Retinal pigment epithelial cell (primary cell): ENCODE results near the gene CDK16.

Source experiments
- DNase-seq: peaks from one replicate; pipeline ENCODE4 v3.0.0-alpha.2; 2010; ENCODE audit warnings: low read depth
- H3K4me3 ChIP-seq: 2 replicates; pipeline ENCODE4 v1.5.1; 2011; ENCODE audit warnings: mild to moderate bottlenecking, low read length, control low read depth, moderate library complexity
- CTCF ChIP-seq: conservative IDR thresholded peaks from 2 replicates; pipeline ENCODE4 v1.5.1; 2011; ENCODE audit warnings: low read depth, low read length, control low read depth, inconsistent platforms

Gene CDK16

GRCh38 chrX:47200385-47201150, 17.9 kb upstream of the CDK16 start:
- peak; percentile 38 for TF ChIP-seq CTCF
- DNase-seq = no peak
- no peak overlapping the region for H3K4me3 ChIP-seq

- no peak for DNase-seq
- no peak overlapping the region for H3K4me3 ChIP-seq
- no peak for TF ChIP-seq CTCF
These were observed 17.0 kb upstream of the CDK16 start for GRCh38 chrX:47201345-47201944.

GRCh38 chrX:47202316-47202715, 16.2 kb upstream of the CDK16 start:
- H3K4me3 ChIP-seq = no peak overlapping the region
- DNase-seq = no peak
- TF ChIP-seq CTCF = no peak

GRCh38 chrX:47202877-47203276, 15.6 kb upstream of the CDK16 start:
- DNase-seq = no peak
- no peak for TF ChIP-seq CTCF
- H3K4me3 ChIP-seq = no peak overlapping the region

- no peak overlapping the region for H3K4me3 ChIP-seq
- TF ChIP-seq CTCF = peak; percentile 11
- DNase-seq = no peak
These were observed 13.5 kb upstream of the CDK16 start for GRCh38 chrX:47204970-47205369.

- TF ChIP-seq CTCF = no peak
- no peak overlapping the region for H3K4me3 ChIP-seq
- DNase-seq = no peak
These were observed 12.2 kb upstream of the CDK16 start for GRCh38 chrX:47206316-47206715.

GRCh38 chrX:47208108-47208507, 10.4 kb upstream of the CDK16 start:
- no peak overlapping the region for H3K4me3 ChIP-seq
- no peak for DNase-seq
- TF ChIP-seq CTCF = no peak
